Body of pancreas (tissue), 4 donors: ENCODE results near the gene AREL1. TPM values are rescaled to one million over a fixed set of nuclear protein-coding genes. Genes with fewer than 3 reads are reported as not detected.
A peak's percentile ranks its signal among the peaks of the same experiment; 100 is the strongest.

Experiments
- ATAC-seq: fragments of 150-250 bp; one replicate; pipeline ENCODE4 v1.9.1; 2016
- DNase-seq, 4 donors: peaks; one replicate each; pipeline ENCODE4 v3.0.0-alpha.2; 2019
- H3K27ac ChIP-seq, 4 donors: fragments of 200-600 bp; sonication (generic); 1 replicate in 3 of 4; 2 replicates in 1 of 4; pipeline versions ENCODE4 v1.5.1 to v1.6.1; 2016 to 2019; ENCODE audit warnings: mild to moderate bottlenecking in 1 of 4, mixed read lengths in 1 of 4, moderate library complexity in 1 of 4
- H3K27me3 ChIP-seq, 2 donors: fragments of 200-600 bp; sonication (generic); one replicate each; pipeline ENCODE4 v1.6.0; 2016; ENCODE audit warnings: mild to moderate bottlenecking in 1 of 2
- H3K36me3 ChIP-seq, 2 donors: fragments of 200-600 bp; sonication (generic); replicated peaks in 1 of 2; 2 replicates each; pipeline ENCODE4 v1.5.1; 2016; ENCODE audit warnings: low read depth in 2 of 2; ENCODE audit not compliant: insufficient read depth in 1 of 2
- H3K4me1 ChIP-seq: fragments of 200-600 bp; sonication (generic); one replicate; pipeline ENCODE4 v1.6.0; 2016
- H3K4me3 ChIP-seq, 2 donors: fragments of 200-600 bp; sonication (generic); 1 replicate in 1 of 2; 2 replicates in 1 of 2; pipeline ENCODE4 v1.5.1; 2016 to 2019
- H3K9me3 ChIP-seq, 3 donors: fragments of 200-600 bp; sonication (generic); 1 replicate in 2 of 3; 2 replicates in 1 of 3; pipeline ENCODE4 v1.5.1; 2016
- POLR2A ChIP-seq, 3 donors: fragments of 450-650 bp; IDR thresholded peaks; one replicate each; pipeline ENCODE4 v1.6.1; 2016; ENCODE audit warnings: antibody characterized with exemption in 3 of 3, mild to moderate bottlenecking in 2 of 3
- WGBS, 2 donors: methylation state at CpG; one replicate each; pipeline ENCODE4 v1.1.5; 2017; 5-methylcytosine and 5-hydroxymethylcytosine counted together
- intact Hi-C: fragments of 100-400 bp; cut with DNase I; formaldehyde crosslinking; loops from one replicate; pipeline ENCODE4 v1.15.1; 2023
- total RNA-seq, 2 donors: library from RNA; depleted of rRNA; stranded (reverse); fragments of >200 nt; gene quantifications; one replicate each; pipeline ENCODE4 v1.1.0, GENCODE V29; 2016
- TF ChIP-seq, protein P1 (sequence below), 7 experiments: fragments of 450-650 bp in 4 of 7; fragments of 200-600 bp in 3 of 7; sonication (generic) in 3 of 7; IDR thresholded peaks; one replicate each; pipeline ENCODE4 v1.5.1; 2016 to 2019; ENCODE audit warnings: antibody characterized with exemption in 7 of 7

Gene AREL1
- total RNA-seq, 2 donors from 2014 or later: 10.6 to 21.1 TPM

DNA sequence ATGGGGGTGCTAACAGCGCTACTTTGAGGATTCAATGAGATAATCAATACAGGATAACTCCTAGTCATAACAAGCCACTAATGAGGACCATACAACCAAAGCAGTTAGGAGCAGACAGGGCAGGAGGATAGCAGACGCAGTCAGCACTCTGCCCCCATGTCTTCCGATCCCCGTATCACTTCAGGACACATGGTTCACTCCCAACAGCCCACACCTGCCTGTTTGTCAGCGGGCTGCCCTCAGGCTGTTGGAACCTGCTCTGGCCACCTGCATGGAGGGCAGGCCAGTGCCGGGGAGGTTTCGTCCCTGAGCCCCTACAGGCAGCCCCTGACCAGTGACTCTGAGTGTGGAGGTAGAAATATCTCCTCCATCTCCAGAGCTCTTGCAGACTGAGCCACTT, 63.7 kb downstream of the AREL1 start:
- H3K27ac ChIP-seq: no peak overlapping the region
- intact Hi-C loops: no loop called here
- no peaks in the 10 kb centered on the region for H3K9me3 ChIP-seq
- 63 to 65% methylated on average over 7 of the region's 7 CpGs for WGBS, 2 donors
- no peaks in the 10 kb centered on the region for H3K36me3 ChIP-seq
- no peak for DNase-seq
- no peaks in the 10 kb centered on the region for H3K27me3 ChIP-seq
- TF ChIP-seq, protein P1, sequence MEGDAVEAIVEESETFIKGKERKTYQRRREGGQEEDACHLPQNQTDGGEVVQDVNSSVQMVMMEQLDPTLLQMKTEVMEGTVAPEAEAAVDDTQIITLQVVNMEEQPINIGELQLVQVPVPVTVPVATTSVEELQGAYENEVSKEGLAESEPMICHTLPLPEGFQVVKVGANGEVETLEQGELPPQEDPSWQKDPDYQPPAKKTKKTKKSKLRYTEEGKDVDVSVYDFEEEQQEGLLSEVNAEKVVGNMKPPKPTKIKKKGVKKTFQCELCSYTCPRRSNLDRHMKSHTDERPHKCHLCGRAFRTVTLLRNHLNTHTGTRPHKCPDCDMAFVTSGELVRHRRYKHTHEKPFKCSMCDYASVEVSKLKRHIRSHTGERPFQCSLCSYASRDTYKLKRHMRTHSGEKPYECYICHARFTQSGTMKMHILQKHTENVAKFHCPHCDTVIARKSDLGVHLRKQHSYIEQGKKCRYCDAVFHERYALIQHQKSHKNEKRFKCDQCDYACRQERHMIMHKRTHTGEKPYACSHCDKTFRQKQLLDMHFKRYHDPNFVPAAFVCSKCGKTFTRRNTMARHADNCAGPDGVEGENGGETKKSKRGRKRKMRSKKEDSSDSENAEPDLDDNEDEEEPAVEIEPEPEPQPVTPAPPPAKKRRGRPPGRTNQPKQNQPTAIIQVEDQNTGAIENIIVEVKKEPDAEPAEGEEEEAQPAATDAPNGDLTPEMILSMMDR (IDR thresholded peaks at IDR 0.05): no peak
- TF ChIP-seq POLR2A (IDR thresholded peaks at IDR 0.05): no peak
- no peak for ATAC-seq
- H3K4me1 ChIP-seq: peaks cover 8% of the 10 kb centered on the region
- H3K4me3 ChIP-seq: no peak overlapping the region

DNA sequence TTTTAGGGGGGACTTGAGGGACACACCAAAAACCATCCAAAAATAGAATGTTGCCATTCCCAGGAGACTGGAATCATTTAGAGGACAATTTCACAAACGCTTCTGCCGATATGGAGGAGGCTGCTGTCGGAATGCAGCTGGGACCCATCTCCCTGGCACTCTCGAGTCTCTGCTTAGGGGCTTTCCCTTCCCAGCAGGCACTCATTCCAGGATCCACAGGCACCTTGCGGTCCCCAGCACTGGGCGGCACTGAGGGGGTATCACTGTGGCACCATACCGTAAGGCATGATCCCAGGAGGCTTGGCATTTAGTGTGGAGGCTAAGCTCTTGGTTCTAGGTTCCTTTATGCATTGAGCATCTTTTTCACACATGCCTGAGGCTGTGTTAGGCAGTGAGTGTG, 64.3 kb downstream of the AREL1 start:
- H3K4me3 ChIP-seq: no peak overlapping the region
- H3K9me3 ChIP-seq: no peaks in the 10 kb centered on the region
- ATAC-seq: no peak
- intact Hi-C loops: no loop called here
- no peaks in the 10 kb centered on the region for H3K27me3 ChIP-seq
- no peak for TF ChIP-seq POLR2A (IDR thresholded peaks at IDR 0.05)
- TF ChIP-seq, protein P1 (IDR thresholded peaks at IDR 0.05): no peak
- peaks cover 8% of the 10 kb centered on the region for H3K4me1 ChIP-seq
- no peak overlapping the region for H3K27ac ChIP-seq
- no peaks in the 10 kb centered on the region for H3K36me3 ChIP-seq
- no peak for DNase-seq
- 75 to 79% methylated on average over 7 of the region's 7 CpGs for WGBS, 2 donors

DNA sequence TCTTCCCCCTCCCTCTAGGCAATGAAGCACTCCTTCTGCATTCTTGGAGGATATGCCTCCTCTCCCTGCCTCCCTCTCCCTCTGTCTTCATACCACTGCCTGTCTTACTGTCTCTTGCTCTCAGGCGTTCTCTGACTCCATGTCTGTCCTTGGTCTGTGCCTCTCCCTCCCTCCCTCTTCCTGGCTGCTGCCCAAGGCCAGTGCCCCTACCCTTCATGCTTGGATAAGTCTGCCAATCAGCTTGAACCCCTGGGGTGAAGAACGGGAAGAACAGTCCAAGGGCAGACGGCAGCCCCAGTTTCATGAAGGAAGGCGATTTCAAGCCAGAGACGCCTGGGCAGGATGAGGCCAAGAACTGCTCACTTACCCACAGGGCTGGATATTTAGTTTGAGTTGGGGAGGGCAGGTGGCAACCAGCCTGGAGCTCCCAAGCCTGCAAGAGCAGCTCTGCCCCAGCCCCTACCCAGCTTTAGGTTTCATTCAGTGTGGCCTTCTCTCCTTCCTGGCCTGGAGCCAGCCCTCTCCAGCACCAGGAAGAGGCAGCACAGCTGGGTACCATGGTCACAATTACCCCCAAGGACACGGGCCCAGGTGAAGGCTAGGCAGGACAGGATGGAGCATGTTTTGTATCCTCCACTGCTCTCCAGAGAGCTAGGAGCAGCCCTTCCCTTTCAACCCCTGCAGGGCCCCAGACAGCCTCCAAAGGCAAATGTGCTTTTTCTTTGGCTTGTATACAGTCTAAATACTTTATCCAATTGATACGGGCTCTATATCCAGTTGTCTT, 65.0 kb downstream of the AREL1 start:
- H3K4me1 ChIP-seq: peaks cover 8% of the 10 kb centered on the region
- DNase-seq: peak; percentile 33 to 62 (median 48)
- intact Hi-C loops: no loop called here
- H3K27ac ChIP-seq: no peak overlapping the region
- H3K9me3 ChIP-seq: no peaks in the 10 kb centered on the region
- 14% methylated on average over 7 of the region's 7 CpGs for WGBS, 2 donors
- no peaks in the 10 kb centered on the region for H3K27me3 ChIP-seq
- TF ChIP-seq, protein P1 (IDR thresholded peaks at IDR 0.05): no peak
- no peak for TF ChIP-seq POLR2A (IDR thresholded peaks at IDR 0.05)
- ATAC-seq: peak; percentile 25
- H3K4me3 ChIP-seq: no peak overlapping the region
- no peaks in the 10 kb centered on the region for H3K36me3 ChIP-seq

DNA sequence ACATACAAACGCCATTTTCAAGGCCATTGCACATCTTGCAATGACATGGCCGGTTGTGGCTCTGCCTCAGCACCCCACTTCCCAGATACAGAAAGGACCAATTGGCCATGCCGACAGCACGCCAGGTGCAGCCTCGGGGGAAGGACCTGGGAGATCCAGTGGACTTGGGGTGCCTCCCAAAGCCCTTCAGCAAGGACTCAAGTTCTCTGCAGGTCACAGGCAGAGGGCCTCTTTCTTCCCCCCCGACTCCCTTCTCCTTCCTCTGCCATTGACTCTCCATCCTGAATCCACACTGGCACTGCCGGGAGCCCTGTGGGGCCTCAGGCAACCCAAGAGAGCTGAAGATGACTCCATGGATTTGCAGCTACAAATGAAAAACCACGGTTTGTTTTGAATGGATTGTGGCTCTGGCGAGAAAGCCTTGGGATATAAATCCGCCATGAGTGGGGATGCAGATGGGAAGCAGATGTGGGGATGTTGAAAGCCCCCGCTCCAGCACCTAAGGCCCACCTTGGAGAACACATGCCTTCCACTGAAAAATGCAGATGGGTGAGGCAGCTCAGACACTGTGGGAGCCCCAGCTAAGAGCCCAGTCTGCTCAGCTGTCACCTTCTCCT, 65.7 kb downstream of the AREL1 start:
- no peaks in the 10 kb centered on the region for H3K9me3 ChIP-seq

More for the DNA sequence above, 65.7 kb downstream of the AREL1 start:
- H3K36me3 ChIP-seq: no peaks in the 10 kb centered on the region
- no peak for TF ChIP-seq POLR2A (IDR thresholded peaks at IDR 0.05)
- TF ChIP-seq, protein P1 (IDR thresholded peaks at IDR 0.05): no peak
- no peak for ATAC-seq
- H3K4me1 ChIP-seq: peaks cover 8% of the 10 kb centered on the region
- no peak overlapping the region for H3K27ac ChIP-seq
- H3K27me3 ChIP-seq: no peaks in the 10 kb centered on the region
- WGBS, 2 donors: 82 to 87% methylated on average over 10 to 11 of the region's 11 CpGs
- DNase-seq: no peak
- intact Hi-C loops: no loop called here
- no peak overlapping the region for H3K4me3 ChIP-seq
